T-helper 1 cell treated with Interleukin-12 subunit alpha and Interleukin-12 subunit beta and Interleukin-4 antibody, amounts not matched to agents 30 ng/mL and 1 ng/mL, for 36 hours (primary cell): Measurements from ENCODE around the gene KCNJ12. TPM values are rescaled to one million over a fixed set of nuclear protein-coding genes. Genes with fewer than 3 reads are reported as not detected.
"Not testable (repeated sequence)": the region's sequence is repeated elsewhere in the genome, so short reads cannot be mapped to it uniquely, and the experiment has no call there.

Experiments used
- intact Hi-C: fragments of 100-400 bp; cut with micrococcal nuclease; formaldehyde crosslinking; loops from one replicate; pipeline ENCODE4 v1.15.1; 2024
- total RNA-seq: library from RNA; stranded (reverse); gene quantifications from 2 replicates; pipeline ENCODE4 v1.2.3, GENCODE V29; 2022

KCNJ12 gene
- total RNA-seq, 1 donor from 2014 or later: not detected

DNA sequence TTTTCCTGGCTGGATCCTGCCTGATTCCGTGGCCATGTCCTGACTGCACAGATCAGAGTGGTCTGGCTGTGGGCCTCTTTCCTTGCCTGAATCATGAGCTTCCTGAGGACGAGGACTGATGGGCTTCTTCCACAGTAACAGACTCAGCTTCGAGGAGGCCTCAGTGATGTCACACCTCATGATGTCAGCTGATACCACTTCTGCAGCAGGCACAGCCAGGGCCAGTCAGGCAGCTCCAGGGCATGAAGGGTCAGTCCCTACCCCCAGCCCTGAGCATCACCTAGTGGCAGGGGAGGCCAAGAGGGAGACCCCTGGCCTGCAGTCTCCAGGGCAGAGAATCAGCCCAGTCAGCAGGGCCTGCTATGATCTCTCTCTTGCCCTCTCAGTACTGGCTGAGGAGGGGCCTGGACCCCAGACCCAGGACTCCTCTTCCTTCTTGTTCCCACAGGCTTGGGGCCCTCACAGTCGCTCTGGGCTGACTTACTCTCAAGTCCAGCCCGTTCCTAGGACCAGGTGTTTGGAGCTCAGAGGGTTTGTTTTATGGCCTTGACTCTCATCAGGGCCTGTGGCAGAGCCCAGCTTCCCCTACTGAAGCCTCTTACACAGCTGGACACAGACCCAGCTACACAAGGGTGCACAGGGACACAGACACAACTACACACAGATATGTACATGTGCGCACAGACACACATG lies 26.7 kb upstream of the KCNJ12 start:
- intact Hi-C loops: not testable (repeated sequence)

DNA sequence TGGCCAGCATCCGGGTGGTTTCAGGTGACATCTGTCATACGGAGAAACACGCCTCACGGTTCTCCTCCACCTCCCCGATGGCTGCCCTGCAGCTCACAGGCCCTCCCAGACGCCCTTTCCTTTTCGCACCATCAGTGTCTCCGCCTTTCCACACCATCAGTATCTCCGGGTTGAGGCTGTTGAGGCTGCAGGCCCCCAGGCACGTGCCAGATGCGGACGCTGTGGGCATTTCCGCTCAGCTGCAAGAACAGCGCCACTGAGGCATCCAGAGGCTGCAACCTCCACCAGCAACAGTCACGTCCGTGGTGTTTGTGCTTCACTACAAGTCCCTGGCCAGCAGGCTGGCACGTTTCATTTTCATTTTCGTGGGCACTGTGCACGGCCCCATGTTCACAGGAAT lies 25.7 kb upstream of the KCNJ12 start:
- intact Hi-C loops: not testable (repeated sequence)

DNA sequence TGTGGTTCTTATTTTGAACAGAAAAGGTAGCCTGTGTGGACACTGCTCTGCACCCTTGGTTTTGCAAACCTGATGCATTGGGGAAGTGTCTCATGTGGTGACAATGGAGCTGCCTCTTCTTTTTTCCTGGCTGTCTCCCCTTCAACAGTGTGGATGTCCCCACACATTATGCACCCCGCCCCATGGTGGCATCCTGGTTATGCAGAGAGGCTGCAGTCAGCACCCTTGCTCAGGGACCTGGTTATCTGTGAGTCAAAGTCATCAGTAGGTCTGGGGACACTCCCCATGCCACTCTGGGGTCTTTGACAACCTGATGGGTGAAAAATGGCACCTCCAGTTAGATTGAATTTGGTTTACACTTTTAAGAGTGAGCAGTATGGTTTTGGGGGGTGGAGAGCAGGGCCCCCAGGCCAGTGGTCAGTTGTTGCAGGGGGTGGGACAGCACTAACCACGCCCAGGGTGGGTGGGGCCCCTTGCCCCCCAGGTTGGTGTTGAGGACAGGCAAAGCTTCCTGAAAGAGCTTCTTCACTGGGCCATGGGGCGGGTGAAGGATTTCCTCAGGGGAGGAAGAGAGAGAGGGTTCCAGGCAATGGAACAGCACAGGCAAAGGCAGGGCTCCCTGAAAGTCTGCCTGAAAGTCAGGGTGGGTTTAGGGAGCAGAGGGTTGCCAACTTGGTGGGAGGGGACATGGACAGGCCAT lies 24.6 kb upstream of the KCNJ12 start:
- intact Hi-C loops: no loop called here

DNA sequence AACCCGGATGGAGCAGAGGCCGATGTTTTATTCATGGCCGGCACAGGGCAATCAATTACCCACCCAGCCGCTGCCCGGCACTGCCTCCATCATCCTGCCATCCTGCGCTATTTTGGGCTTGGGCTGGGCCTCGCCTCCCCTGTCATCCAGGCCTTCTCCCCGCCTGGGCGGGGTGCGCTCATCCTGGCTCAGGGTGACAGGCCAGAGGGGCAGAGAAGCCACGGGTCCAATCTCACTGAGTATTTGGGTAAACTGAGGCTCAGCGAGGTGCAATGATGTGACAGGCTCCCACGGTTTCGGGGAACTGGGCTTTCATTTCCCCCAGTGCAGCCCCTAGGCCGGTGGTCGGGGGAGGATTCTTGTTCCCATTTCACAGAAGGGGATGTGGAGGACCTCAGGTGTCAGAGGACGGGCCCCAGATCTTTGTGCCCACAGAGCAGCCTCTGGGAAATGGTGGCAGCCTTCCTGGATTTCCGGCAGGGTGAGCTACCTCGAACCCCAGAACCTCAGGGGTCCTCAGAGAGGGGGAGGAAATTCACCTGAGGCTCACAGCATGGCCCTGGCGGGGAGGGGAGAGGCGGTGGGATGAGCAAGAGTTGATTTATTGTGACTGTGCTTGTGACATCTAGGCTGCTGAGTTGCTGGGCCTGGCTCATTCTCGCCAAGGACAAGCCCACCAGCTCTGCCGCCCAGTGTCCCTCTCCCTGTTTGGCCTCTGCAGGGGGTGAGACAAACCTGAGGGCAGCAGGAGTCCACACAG lies 23.8 kb upstream of the KCNJ12 start:
- intact Hi-C loops: no loop called here

DNA sequence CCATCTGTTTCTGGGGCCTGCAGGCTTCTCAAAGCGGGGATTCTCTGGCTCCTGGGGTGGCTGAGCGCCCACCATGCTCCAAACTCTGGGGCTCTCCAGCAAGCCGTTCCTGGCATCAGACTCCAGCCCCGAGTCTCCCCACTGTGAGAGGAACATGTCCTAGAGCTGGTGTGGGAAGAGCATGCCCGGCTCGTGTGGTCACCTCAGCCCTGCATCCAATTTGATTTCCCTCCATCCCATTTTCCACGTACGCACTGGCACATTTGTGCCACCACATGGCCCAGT lies 23.2 kb upstream of the KCNJ12 start:
- intact Hi-C loops: no loop called here

DNA sequence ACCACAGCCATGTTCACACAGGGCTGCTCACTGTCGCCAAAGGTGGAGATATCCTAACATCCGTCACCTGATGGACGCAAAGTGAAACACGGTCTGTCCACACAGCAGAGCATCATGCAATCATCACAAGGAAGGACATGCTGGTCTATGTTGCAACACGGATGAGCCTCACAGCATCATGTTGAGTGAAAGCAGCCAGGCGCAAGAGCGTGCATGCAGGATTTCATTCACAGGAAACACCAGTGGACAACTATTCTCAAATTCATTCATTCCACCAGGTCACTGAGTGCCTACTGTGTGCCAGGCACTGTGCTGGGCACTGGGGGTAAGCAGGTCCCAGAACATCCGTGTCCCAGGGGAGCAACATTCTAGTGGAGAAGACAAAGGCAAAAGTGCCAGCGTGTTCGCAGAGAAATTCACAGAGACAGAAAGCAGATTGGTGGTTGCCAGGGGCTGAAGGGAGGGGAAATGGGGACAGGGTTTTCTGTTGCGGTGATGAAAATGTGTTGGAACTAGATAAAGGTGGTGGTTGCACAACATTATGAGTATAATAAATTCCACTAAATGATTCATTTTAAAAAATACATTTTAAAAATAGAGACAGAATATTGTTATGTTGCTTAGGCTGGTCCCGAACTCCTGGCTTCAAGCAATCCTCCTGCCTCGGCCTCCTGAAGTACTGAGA lies 22.7 kb upstream of the KCNJ12 start:
- intact Hi-C loops: no loop called here

DNA sequence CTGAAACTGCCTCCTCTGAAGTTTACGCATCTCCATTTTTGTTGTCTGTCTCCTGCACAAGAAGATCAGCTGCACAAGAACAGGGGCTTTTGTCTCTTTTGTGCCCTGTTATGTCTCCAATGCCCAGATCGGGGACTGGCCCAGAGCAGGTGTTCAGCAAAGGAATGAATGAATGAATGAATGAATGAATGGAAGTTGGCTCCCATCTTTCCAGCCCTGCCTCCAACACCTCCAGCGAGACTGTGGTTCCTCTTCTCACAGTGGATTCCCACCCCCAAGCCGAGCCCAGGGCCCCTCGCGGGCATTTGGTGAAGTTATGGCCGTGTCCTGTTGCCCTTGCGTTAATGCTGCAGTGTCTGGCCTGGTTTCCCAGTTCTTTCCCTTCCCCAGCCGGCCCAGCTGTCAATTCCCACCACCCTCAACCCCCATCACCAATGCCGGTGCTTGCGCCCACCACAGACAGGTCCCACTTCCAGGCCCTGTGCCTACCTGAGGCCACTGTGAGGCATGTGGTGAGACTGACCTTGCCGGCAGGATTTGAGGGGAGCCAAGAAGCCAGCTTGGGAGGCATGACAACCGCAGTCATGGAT lies 21.3 kb upstream of the KCNJ12 start:
- intact Hi-C loops: no loop called here

DNA sequence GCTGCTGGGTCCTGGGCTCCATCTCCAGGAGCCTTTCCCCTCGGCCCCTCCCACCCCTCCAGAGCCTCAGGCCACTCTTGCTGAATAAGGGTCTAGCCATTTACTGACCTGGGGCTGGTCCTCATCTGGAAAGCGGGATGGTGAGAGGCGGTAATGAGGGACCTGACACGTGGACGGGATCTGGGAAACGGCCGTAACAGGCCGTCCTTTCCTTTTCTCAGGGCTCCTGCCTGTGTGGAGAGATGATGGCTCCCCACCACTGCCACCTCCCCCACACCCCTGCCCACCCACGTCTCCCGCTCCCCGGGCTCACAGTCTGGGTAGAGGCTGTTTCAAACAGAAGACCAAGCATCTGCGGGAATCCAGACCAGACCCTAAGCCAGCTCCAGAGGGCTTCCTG lies 20.6 kb upstream of the KCNJ12 start:
- intact Hi-C loops: no loop called here

DNA sequence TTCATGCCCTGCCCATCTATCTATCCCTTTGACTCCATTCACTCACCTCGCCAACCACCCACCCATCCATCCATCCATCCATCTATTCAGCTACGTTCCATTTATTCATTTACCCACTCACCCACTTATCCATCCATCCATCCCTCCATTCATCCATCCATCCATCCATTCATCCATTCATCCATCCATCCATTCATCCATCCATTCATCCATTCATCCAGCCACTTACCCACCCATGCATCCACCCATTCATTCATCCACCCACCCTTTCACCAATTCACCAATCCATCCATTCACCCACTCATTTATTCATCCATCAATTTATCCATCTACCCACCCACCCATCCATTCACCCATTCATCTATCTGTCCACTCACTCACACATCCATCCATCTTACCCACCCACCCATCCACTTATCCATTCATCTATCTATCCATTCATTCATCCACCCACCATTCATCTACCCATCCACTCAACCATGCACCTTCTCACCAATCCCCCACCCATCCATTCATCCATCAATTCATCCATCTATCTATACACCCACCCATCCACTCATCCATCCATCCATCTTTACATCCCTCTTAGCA lies 19.5 kb upstream of the KCNJ12 start:
- intact Hi-C loops: no loop called here

DNA sequence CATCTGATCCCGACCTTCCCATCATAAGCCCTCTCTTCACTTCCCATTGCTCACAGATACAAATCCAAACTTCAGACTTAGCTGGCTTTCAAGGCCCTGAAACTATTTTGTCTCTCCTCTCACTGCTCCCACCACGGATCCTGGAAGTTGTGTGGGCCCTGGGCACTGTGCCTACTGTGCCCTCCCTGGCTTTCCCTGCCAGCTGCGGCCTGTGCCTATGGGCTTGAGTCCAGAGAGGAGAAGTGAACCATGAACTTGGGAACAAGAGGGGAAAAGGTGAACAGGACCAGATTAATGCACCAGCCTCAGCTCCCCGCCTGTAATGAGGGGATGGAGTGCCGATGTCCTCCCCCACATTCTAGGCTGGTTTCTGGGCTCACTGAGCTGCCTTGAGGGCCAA lies 18.9 kb upstream of the KCNJ12 start:
- intact Hi-C loops: no loop called here

DNA sequence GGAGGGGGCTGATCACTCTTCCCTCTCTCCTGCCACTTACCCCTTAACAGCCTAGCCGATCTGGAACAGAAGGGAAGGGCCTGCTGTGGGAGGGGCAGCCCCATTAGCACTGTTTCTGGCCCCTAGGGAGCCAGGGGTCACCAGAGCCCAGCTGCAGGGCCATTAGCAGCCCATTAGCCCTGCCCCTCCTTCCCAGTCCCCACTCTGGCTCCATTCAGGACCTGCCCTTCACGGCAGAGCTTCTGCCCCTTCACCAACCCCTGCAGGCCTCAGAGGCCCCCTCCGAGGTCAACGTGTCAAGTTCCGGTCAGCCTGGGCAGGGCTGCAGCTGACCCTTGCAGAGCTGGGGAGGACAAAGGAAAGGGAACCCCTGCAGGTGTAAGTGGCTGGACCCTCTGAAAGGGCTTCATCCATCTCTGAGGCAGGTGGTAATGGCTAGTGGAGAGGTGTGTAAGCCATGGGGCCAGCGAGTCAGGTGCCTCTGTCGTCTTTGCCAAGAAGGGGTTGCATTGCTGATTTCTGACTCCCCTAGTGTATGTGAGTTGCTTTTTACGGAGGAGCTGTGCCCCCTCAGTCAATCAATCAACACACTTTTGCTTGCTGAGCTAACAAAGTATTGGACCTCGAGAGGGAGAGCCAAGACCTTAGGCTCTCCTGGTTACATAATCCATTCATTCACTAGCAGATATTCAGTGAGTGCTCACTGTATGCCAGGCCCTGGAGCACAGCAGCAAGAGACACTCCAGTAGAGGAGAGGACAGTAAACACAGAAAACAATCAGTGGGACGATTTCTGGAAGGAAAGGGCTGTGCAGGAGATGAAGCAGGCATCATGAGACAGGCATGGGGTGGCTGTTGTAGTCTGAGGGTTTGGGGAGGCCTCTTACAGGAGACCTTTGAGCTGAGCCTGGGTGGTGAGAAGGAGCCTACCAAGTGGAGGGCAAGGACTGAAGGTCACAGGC lies 18.2 kb upstream of the KCNJ12 start:
- intact Hi-C loops: no loop called here

DNA sequence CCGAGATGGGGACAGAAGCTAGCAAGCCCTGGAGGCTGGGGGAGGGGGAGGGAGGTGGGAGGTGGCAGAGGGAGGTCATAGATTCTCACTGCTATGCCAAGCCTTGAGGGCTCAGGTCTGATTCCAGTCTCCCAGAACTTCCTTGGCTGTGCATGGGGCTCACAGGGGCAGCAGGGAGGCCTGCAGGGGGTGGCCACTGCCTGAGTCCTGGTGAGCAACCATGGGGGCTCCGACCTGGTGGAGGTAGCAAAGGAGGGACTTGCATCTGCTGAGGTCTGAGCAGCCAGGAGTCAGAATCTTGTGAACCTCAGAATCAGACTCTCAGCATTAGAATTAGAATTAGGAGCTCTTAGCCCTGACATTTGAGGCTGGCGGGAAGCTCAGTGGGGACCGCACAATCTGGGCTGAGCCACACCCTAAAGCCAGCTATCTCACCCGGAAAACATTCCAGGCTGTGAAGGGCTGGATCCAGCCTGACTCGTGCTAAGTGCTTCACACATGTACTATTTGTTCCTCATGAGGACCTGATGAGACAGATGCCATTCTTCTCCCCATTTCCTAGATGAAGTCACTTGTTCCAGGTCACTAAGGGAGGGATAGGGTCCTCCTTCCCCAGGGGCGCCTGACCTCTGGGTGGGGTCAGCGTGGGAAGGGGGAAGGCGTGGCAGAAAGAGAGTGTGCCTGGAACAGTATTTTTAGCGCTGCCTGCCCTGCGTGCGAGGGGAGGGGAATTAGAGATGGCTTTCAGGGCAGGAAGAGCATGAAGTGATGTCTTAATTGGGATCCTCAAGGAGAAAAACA lies 17.3 kb upstream of the KCNJ12 start:
- intact Hi-C loops: no loop called here

DNA sequence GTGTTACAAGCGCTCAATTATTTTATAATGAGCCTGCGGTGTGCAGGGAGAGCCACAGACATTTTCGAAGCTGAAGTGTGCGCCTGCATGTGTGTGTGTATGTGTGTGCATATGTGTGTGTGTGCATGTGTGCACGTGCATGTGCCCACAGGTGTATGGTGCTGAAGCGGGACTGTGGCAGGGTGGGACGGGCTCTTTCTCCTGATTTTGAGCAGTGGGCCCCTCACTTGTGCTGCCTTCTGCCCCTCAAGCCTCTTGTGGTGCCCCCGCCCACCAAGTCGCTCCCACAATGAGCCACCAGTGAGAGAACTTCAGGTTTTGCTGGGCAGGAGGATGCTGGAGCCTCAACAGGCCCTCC lies 16.7 kb upstream of the KCNJ12 start:
- intact Hi-C loops: no loop called here

DNA sequence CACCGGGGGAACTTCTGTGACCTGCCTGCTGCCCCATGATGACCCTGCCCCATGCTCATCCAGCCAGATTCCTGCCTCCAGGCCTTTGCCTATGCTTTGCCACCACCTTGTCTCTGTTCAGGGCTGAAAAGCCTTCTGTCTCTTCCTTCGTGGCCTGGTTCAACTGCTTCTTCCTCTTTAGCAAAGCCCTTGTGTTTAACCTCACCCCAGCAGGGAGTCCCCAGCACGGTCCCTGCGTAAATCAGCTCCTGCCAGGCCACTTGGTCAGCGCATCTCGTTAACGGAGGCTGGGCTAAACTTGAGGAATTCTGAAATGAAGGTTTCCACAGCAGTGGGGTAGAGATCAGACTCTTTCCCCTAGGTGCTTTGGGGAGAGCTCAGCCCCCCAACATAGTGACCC lies 16.1 kb upstream of the KCNJ12 start:
- intact Hi-C loops: no loop called here

DNA sequence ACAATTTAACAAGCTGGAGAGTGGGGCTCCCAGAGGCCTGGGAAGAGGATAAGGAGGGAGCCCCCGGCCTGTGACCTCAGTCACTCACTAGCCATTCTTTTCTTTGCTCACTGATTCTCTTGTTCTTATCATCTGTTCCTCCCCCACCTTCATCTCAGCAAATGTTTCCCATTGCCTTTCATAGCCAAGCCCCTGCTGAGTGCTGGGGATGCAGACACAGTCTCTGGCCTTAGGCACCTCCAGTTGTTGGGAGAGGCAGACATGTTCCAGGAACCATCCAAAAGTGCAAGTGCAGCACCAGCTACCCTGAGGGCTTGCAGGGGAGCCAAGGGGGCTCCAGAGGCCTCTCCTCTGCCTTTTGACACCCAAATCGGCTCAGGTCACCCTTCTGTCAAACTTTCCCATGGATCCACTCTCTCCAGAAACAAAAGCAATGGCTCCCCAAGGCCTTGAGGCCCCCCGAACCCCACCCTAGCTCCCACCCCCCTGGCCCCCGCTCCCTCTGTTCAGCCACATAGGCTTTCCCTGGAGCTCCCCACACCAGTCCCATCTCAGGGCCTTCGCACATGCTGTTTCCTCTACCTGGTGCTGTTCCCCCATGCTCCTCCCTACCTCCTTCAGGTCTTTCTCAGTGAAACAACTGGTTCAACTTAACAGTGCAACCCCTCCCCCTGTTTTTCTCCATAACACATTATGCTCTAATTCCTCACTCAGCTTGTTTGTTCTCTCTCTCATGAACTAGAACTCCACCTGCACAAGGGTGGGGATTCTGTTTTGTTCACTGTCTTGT lies 14.9 kb upstream of the KCNJ12 start:
- intact Hi-C loops: no loop called here

DNA sequence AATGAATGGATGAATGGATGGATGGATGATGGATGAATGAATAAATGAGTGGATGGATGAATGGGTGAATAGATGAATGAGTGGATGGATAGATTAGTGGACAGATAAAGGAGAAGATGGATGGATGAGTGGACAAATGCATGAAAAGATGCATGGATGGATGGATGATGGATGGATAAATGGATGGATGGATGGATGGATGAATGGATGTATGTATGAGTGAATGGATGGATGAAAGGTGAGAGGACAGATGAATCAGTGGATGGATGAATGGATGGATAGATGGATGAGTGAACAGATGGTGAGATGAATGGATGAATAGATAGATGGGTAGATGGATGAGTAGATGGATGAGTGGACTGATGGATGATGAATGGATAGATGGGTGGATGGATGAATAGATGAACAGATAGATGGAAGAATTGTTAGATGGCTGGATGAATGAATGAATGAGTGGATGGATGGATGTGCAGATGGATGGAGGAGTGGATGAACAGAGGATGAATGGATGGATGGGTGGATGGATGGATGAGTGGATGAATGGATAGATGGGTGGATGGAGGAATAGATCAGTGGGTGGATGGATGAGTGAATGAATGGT lies 13.7 kb upstream of the KCNJ12 start:
- intact Hi-C loops: no loop called here

DNA sequence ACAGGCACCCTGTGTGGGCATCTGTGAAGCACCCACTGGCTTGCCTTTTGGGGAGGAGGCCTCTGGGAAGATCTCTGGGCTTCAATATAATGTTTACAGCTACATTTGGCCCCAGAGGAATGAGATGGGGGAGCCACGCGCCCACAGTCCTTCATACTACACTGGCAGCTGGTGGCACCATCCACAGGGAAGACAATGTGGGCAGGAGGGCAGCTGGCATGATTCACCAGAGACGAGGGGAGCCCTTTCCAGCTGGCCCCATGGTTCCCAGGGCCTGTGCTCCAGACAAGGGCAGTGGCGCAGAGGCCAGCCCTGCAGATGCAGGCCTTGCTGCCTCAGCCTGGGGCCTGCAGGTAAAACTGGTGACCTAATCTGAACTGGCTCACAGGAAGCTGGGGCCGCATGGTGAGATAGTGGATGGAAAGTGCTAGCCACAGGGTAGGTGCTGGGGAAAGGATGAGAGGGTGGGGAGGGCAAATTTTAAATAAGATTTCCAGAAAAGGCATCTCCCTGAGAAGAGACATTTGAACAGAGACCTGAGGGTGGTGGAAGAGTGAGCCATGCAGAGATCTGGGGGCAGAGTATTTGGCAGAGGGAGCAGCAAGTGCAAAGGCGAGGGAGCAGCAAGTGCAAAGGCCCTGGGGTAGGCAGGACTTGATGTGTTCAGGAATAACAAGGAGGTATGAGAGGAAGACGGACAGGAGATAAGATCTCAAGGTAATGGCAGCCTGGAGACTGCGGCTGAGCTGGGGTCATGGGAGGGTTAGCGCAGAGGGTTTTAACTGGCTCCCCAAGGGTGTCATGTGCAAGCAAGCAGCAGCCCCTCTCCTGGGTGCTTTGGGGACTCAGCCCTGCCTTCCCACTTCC lies 12.1 kb upstream of the KCNJ12 start:
- intact Hi-C loops: no loop called here
